HepG2 (cell line): ENCODE data around the gene POLR2H. TPM values are rescaled to one million over a fixed set of nuclear protein-coding genes. Genes with fewer than 3 reads are reported as not detected.
A peak's percentile ranks its signal among the peaks of the same experiment; 100 is the strongest.

Experiments used
- ARNT ChIP-seq: fragments of 450-650 bp; IDR thresholded peaks from 2 replicates; pipeline ENCODE4 v1.6.1; 2017
- ELF1 ChIP-seq: sonication (generic); formaldehyde crosslinking; IDR thresholded peaks from 2 replicates; pipeline ENCODE4 v1.4.0; 2020; ENCODE audit warnings: missing genetic modification reagents
- ISL2 ChIP-seq: sonication (generic); formaldehyde crosslinking; IDR thresholded peaks from 2 replicates; pipeline ENCODE4 v1.5.0; 2020; ENCODE audit warnings: missing genetic modification reagents
- JUNB ChIP-seq: sonication (generic); formaldehyde crosslinking; IDR thresholded peaks from 2 replicates; pipeline ENCODE4 v1.8.0; 2022; ENCODE audit warnings: missing genetic modification reagents, mild to moderate bottlenecking, borderline replicate concordance
- LCORL ChIP-seq, 2 experiments: fragments of 450-650 bp in 1 of 2; sonication (generic) in 1 of 2; formaldehyde crosslinking in 1 of 2; IDR thresholded peaks; 2 replicates each; pipeline versions ENCODE4 v1.5.0 to v1.6.1; 2017 to 2020; ENCODE audit warnings: antibody characterized with exemption in 1 of 2, missing genetic modification reagents in 1 of 2
- MED8 ChIP-seq: sonication (generic); formaldehyde crosslinking; IDR thresholded peaks from 2 replicates; pipeline ENCODE4 v1.8.1; 2023; ENCODE audit warnings: mild to moderate bottlenecking, missing genetic modification reagents; ENCODE audit not compliant: insufficient replicate concordance
- MTA1 ChIP-seq: sonication (generic); formaldehyde crosslinking; IDR thresholded peaks from 2 replicates; pipeline ENCODE4 v1.4.0; 2020; ENCODE audit warnings: missing genetic modification reagents, mild to moderate bottlenecking, borderline replicate concordance
- NFATC3 ChIP-seq: sonication (generic); formaldehyde crosslinking; IDR thresholded peaks from 2 replicates; pipeline ENCODE4 v1.5.1; 2020; ENCODE audit warnings: mild to moderate bottlenecking, missing genetic modification reagents
- NFE2 ChIP-seq: sonication (generic); formaldehyde crosslinking; IDR thresholded peaks from 2 replicates; pipeline ENCODE4 v1.4.0; 2020; ENCODE audit warnings: missing genetic modification reagents
- NFE2L1 ChIP-seq: sonication (generic); formaldehyde crosslinking; IDR thresholded peaks from 2 replicates; pipeline ENCODE4 v1.4.0; 2020; ENCODE audit warnings: missing genetic modification reagents, mild to moderate bottlenecking, borderline replicate concordance
- POLR2A ChIP-seq, 2 experiments: IDR thresholded peaks; 2 replicates each; pipeline ENCODE4 v1.6.1; 2011; ENCODE audit warnings: low read depth in 2 of 2, low read length in 2 of 2, mild to moderate bottlenecking in 1 of 2, moderate library complexity in 1 of 2; ENCODE audit not compliant: insufficient read depth in 1 of 2
- TGIF2 ChIP-seq: IDR thresholded peaks from 2 replicates; pipeline ENCODE4 v1.6.1; 2016; ENCODE audit warnings: control low read depth, missing compliant biosample characterization
- ZFYVE20 ChIP-seq: sonication (generic); formaldehyde crosslinking; IDR thresholded peaks from 2 replicates; pipeline ENCODE4 v1.8.0; 2023; ENCODE audit warnings: low read depth, mild to moderate bottlenecking, moderate library complexity, missing genetic modification reagents, borderline replicate concordance
- ZNF44 ChIP-seq: sonication (generic); formaldehyde crosslinking; IDR thresholded peaks from 2 replicates; pipeline ENCODE4 v1.5.1; 2020; ENCODE audit warnings: mild to moderate bottlenecking, missing genetic modification reagents
- ZNF451 ChIP-seq: sonication (generic); formaldehyde crosslinking; IDR thresholded peaks from 2 replicates; pipeline ENCODE4 v1.5.0; 2020; ENCODE audit warnings: mild to moderate bottlenecking, missing genetic modification reagents
- ZNF468 ChIP-seq: sonication (generic); formaldehyde crosslinking; IDR thresholded peaks from 2 replicates; pipeline ENCODE4 v1.8.0; 2022; ENCODE audit warnings: mild to moderate bottlenecking, moderate library complexity, missing genetic modification reagents
- ZNF543 ChIP-seq: sonication (generic); formaldehyde crosslinking; IDR thresholded peaks from 2 replicates; pipeline ENCODE4 v1.4.0; 2020; ENCODE audit warnings: mild to moderate bottlenecking, missing genetic modification reagents
- ZNF768 ChIP-seq: sonication (generic); formaldehyde crosslinking; IDR thresholded peaks from 2 replicates; pipeline ENCODE4 v1.4.0; 2020; ENCODE audit warnings: missing genetic modification reagents
- polyA plus RNA-seq, 8 experiments: library from polyadenylated mRNA; depleted of rRNA in 3 of 8; stranded (reverse) in 7 of 8; unstranded in 1 of 8; fragments of >200 nt; fragmentation: Illumina TruSeq in 4 of 8; extraction: Trizol in 4 of 8; gene quantifications; 2 replicates each; pipeline versions ENCODE4 v1.2.1 to v1.2.3, GENCODE V29; 2011 to 2016; ENCODE audit warnings: low read depth in 4 of 8, missing spikeins in 1 of 8, mixed read lengths in 1 of 8; ENCODE audit not compliant: insufficient read depth in 1 of 8
- total RNA-seq, 5 experiments: library from RNA; depleted of rRNA; stranded (reverse); fragments of >200 nt; fragmentation: Illumina TruSeq; extraction: Trizol; gene quantifications; 2 replicates each; pipeline ENCODE4 v1.2.3, GENCODE V29; 2016; ENCODE audit warnings: low read depth in 1 of 5
- TF ChIP-seq, protein P1 (sequence below): IDR thresholded peaks from 2 replicates; pipeline ENCODE4 v1.6.1; 2018; ENCODE audit warnings: missing genetic modification reagents, mild to moderate bottlenecking, missing compliant biosample characterization
- TF ChIP-seq, protein P2 (sequence below): sonication (generic); formaldehyde crosslinking; IDR thresholded peaks from 2 replicates; pipeline ENCODE4 v1.5.0; 2020; ENCODE audit warnings: mild to moderate bottlenecking, missing genetic modification reagents
- TF ChIP-seq, protein P3 (sequence below): sonication (generic); formaldehyde crosslinking; IDR thresholded peaks from 2 replicates; pipeline ENCODE4 v1.4.0; 2020; ENCODE audit warnings: missing genetic modification reagents
- TF ChIP-seq, protein P4 (sequence below): fragments of 450-650 bp; IDR thresholded peaks from 2 replicates; pipeline ENCODE4 v1.6.1; 2017
- TF ChIP-seq, protein P5 (sequence below): sonication (generic); formaldehyde crosslinking; IDR thresholded peaks from 2 replicates; pipeline ENCODE4 v1.4.0; 2020; ENCODE audit warnings: missing genetic modification reagents

POLR2H gene
- total and polyA plus RNA-seq, 2 of the 13 experiments (the other 11 are each of a cell fraction or from before 2014, with no cell fraction given) = 118 to 194 TPM

DNA sequence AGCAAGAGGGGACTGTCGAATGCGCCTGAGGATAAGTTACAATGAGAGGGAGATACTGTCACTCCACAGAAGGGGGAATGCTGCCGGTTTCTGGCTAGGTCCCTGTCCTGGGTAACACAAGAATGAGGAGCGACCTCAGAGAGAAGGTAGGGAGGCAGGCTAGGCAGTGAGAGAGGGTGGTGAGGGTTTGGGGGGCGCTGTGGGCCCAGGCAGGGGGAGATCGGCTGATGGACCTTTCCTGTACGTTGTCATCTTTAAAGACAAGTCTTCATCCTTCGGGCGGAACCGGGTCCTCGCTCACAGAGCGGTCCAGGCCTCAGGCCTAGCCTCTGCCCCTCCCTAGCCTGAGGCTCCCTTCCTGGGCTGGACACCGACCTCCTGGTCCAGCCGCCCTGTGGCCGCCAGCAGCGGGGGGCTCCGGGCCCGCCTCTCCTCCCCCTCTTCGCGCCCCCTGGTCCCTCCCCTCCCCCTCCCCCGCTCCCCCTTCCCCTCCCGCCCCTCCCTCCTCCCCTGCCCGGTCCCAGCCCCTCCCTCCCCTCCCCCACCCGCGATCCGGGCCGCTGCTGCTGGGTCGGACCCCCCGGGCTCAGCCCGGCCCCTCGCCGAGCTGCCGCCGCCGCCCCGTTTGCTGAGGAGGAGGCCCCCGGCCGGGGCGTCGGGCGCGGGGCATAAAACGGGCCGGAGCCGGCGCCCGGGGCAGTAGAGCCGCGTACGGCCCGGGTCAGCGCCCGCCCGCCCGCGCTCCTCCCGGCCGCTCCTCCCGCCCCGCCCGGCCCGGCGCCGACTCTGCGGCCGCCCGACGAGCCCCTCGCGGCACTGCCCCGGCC lies 18.1 kb downstream of the POLR2H start, which contains the start of gene CHRD (continued):
- TF ChIP-seq, protein P1, sequence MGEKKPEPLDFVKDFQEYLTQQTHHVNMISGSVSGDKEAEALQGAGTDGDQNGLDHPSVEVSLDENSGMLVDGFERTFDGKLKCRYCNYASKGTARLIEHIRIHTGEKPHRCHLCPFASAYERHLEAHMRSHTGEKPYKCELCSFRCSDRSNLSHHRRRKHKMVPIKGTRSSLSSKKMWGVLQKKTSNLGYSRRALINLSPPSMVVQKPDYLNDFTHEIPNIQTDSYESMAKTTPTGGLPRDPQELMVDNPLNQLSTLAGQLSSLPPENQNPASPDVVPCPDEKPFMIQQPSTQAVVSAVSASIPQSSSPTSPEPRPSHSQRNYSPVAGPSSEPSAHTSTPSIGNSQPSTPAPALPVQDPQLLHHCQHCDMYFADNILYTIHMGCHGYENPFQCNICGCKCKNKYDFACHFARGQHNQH (CRISPR knock-in tag) = no peak
- TF ChIP-seq ZNF451 (CRISPR knock-in tag) = no peak
- no peak for TF ChIP-seq ELF1 (CRISPR knock-in tag)
- no peak for TF ChIP-seq ZNF768
- peak; percentile 6; the same call in 1 of the 2 replicates for TF ChIP-seq MTA1 (CRISPR knock-in tag)
- no peak for TF ChIP-seq TGIF2 (CRISPR knock-in tag)
- TF ChIP-seq ZFYVE20 (CRISPR knock-in tag) = no peak
- TF ChIP-seq ZNF44 (CRISPR knock-in tag) = no peak
- no peak for TF ChIP-seq NFATC3 (CRISPR knock-in tag)
- no peak for TF ChIP-seq LCORL (IDR thresholded peaks at IDR 0.05)
- TF ChIP-seq LCORL (CRISPR knock-in tag; IDR thresholded peaks at IDR 0.05) = peak; percentile 33; the same call in 1 of the 2 replicates
- TF ChIP-seq, protein P2, sequence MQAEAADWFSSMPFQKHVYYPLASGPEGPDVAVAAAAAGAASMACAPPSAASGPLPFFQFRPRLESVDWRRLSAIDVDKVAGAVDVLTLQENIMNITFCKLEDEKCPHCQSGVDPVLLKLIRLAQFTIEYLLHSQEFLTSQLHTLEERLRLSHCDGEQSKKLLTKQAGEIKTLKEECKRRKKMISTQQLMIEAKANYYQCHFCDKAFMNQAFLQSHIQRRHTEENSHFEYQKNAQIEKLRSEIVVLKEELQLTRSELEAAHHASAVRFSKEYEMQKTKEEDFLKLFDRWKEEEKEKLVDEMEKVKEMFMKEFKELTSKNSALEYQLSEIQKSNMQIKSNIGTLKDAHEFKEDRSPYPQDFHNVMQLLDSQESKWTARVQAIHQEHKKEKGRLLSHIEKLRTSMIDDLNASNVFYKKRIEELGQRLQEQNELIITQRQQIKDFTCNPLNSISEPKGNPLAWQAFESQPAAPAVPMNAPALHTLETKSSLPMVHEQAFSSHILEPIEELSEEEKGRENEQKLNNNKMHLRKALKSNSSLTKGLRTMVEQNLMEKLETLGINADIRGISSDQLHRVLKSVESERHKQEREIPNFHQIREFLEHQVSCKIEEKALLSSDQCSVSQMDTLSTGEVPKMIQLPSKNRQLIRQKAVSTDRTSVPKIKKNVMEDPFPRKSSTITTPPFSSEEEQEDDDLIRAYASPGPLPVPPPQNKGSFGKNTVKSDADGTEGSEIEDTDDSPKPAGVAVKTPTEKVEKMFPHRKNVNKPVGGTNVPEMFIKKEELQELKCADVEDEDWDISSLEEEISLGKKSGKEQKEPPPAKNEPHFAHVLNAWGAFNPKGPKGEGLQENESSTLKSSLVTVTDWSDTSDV (CRISPR knock-in tag) = no peak
- TF ChIP-seq MED8 (CRISPR knock-in tag) = no peak
- no peak for TF ChIP-seq ZNF468 (CRISPR knock-in tag)
- no peak for TF ChIP-seq ARNT
- 0 out of 2 replicates have a peak, but pooled peaks have one; percentile 47 for TF ChIP-seq NFE2L1 (CRISPR knock-in tag)
- TF ChIP-seq, protein P3, sequence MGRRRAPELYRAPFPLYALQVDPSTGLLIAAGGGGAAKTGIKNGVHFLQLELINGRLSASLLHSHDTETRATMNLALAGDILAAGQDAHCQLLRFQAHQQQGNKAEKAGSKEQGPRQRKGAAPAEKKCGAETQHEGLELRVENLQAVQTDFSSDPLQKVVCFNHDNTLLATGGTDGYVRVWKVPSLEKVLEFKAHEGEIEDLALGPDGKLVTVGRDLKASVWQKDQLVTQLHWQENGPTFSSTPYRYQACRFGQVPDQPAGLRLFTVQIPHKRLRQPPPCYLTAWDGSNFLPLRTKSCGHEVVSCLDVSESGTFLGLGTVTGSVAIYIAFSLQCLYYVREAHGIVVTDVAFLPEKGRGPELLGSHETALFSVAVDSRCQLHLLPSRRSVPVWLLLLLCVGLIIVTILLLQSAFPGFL = no peak
- peak in 1 of 2 experiments; percentile 35; a peak in 3 of 4 replicates for TF ChIP-seq POLR2A (IDR thresholded peaks at IDR 0.05; ENCODE audit: insufficient read depth in 1 of 2, low read depth in 2 of 2, low read length in 2 of 2)
- TF ChIP-seq NFE2 (CRISPR knock-in tag) = no peak
- TF ChIP-seq, protein P4, sequence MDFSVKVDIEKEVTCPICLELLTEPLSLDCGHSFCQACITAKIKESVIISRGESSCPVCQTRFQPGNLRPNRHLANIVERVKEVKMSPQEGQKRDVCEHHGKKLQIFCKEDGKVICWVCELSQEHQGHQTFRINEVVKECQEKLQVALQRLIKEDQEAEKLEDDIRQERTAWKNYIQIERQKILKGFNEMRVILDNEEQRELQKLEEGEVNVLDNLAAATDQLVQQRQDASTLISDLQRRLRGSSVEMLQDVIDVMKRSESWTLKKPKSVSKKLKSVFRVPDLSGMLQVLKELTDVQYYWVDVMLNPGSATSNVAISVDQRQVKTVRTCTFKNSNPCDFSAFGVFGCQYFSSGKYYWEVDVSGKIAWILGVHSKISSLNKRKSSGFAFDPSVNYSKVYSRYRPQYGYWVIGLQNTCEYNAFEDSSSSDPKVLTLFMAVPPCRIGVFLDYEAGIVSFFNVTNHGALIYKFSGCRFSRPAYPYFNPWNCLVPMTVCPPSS = no peak
- TF ChIP-seq ISL2 = peak; percentile 42; the same call in 1 of the 2 replicates
- TF ChIP-seq JUNB (CRISPR knock-in tag) = no peak
- TF ChIP-seq, protein P5, sequence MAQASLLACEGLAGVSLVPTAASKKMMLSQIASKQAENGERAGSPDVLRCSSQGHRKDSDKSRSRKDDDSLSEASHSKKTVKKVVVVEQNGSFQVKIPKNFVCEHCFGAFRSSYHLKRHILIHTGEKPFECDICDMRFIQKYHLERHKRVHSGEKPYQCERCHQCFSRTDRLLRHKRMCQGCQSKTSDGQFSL (CRISPR knock-in tag) = peak; percentile 28; the same call in 1 of the 2 replicates
- no peak for TF ChIP-seq ZNF543 (CRISPR knock-in tag)
